ENCODE data around the gene CNTN2.

DNA sequence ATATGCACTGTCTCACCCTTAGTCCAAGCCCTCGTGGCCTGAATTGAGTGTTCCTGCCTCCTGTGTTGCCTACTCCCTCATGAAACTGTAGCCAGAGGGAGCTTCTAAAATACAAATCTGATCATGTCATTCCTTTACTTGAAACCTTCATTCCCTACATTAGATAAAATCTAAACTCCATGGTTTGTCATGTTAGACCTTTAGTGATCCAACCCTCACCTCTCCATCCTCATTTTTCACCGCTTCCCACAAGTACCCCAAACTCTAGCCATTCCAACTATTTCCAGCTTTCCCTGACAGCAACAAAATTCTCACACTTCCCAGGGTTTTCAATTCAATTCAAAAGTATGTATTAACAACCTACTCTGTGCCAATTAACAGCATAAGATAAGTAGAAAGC lies 18.3 kb upstream of the CNTN2 start:
- TF ChIP-seq, protein P1, sequence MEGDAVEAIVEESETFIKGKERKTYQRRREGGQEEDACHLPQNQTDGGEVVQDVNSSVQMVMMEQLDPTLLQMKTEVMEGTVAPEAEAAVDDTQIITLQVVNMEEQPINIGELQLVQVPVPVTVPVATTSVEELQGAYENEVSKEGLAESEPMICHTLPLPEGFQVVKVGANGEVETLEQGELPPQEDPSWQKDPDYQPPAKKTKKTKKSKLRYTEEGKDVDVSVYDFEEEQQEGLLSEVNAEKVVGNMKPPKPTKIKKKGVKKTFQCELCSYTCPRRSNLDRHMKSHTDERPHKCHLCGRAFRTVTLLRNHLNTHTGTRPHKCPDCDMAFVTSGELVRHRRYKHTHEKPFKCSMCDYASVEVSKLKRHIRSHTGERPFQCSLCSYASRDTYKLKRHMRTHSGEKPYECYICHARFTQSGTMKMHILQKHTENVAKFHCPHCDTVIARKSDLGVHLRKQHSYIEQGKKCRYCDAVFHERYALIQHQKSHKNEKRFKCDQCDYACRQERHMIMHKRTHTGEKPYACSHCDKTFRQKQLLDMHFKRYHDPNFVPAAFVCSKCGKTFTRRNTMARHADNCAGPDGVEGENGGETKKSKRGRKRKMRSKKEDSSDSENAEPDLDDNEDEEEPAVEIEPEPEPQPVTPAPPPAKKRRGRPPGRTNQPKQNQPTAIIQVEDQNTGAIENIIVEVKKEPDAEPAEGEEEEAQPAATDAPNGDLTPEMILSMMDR (IDR thresholded peaks at IDR 0.05; ENCODE audit: poor library complexity): no peak
- TF ChIP-seq EZH2phosphoT487 (IDR thresholded peaks at IDR 0.05; ENCODE audit: low read depth, severe bottlenecking, unreplicated experiment): no peak
